Limb (tissue), 2 donors: ENCODE data around the gene MED27.
"Not testable (repeated sequence)": the region's sequence is repeated elsewhere in the genome, so short reads cannot be mapped to it uniquely, and the experiment has no call there.

ENCODE experiments used
- DNase-seq, 2 donors: peaks; one replicate each; pipeline ENCODE4 v3.0.0-alpha.2; 2016; ENCODE audit errors: extremely low spot score in 2 of 2

MED27 gene

GRCh38 chr9:132077881-132078698, 1.6 kb downstream of the MED27 start:
- DNase-seq: peak in 1 of 2 donors; percentile 52

GRCh38 chr9:132075853-132076252, 3.8 kb downstream of the MED27 start:
- DNase-seq: no peak

- DNase-seq: no peak
Measured at GRCh38 chr9:132074736-132075135, 4.9 kb downstream of the MED27 start.

- no peak for DNase-seq
Measured at GRCh38 chr9:132071847-132072507, 7.7 kb downstream of the MED27 start.

- no peak for DNase-seq
Measured at GRCh38 chr9:132069046-132069898, 10.4 kb downstream of the MED27 start.

GRCh38 chr9:132068605-132069004, 11.1 kb downstream of the MED27 start:
- DNase-seq: no peak

GRCh38 chr9:132066511-132066910, 13.2 kb downstream of the MED27 start:
- DNase-seq: no peak

- DNase-seq: no peak
Measured at GRCh38 chr9:132066057-132066456, 13.6 kb downstream of the MED27 start.

GRCh38 chr9:132063281-132063680, 16.4 kb downstream of the MED27 start:
- DNase-seq: no peak

GRCh38 chr9:132062806-132063205, 16.9 kb downstream of the MED27 start:
- DNase-seq: no peak

GRCh38 chr9:132061526-132061925, 18.1 kb downstream of the MED27 start:
- DNase-seq: no peak

- DNase-seq: no peak
Measured at GRCh38 chr9:132059361-132059760, 20.3 kb downstream of the MED27 start.

GRCh38 chr9:132058226-132058625, 21.4 kb downstream of the MED27 start:
- DNase-seq: not testable (repeated sequence)

- DNase-seq: no peak
Measured at GRCh38 chr9:132056717-132057560, 22.7 kb downstream of the MED27 start.

GRCh38 chr9:132055756-132056155, 23.9 kb downstream of the MED27 start:
- DNase-seq: no peak

GRCh38 chr9:132054024-132054423, 25.6 kb downstream of the MED27 start:
- DNase-seq: no peak

- no peak for DNase-seq
Measured at GRCh38 chr9:132049900-132050299, 29.8 kb downstream of the MED27 start.

GRCh38 chr9:132049323-132049882, 30.3 kb downstream of the MED27 start:
- DNase-seq: no peak

GRCh38 chr9:132048201-132048600, 31.5 kb downstream of the MED27 start:
- no peak for DNase-seq

GRCh38 chr9:132046456-132046855, 33.2 kb downstream of the MED27 start:
- DNase-seq: no peak
